GM12874 (cell line): ENCODE data around the gene TBX1.

ENCODE experiments used
- CTCF ChIP-seq: IDR thresholded peaks from 2 replicates; pipeline ENCODE4 v1.5.1; 2011; ENCODE audit warnings: low read depth, mild to moderate bottlenecking, control low read depth, low read length, moderate library complexity; ENCODE audit not compliant: insufficient read depth

The TBX1 gene

DNA sequence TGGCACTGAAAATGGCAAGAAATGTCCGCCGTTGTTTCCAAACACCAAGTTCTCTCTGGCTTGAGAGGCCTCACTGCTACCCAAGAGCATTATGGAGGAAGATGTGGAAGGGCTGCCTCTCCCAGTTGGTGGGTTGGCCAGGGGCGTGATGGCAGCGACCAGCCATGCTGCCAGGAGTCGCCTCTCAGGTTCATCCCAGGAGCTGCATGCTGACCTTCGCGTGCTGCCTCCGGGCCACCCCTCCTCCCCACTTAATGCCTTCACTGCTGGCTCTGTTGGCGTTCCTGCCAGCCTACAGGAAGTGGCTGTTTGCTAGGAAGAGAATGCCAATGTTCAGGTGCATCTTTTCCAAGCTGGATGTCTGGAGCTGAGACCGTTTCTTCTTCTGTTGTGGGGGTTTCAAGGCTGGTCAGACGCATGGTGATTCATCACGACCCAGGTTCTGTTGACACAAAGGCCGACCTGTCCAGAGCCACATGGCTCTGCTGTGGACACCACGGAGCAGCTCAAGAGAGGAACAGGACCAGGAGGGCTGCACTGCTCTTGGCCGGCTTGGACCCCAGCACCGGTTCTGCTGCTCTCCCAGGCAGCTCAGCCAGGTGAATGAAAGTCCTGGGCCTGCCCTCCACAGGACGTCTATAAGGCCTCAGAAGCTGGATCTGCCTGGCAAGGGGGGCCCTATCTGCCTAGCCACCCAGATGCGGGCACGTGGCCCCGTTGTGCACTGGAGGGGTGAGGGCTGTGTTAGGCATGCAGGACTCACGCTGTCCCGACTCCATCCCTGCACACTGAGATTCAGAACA, 25.1 kb downstream of the TBX1 start:
- no peak for TF ChIP-seq CTCF

- TF ChIP-seq CTCF = no peak
Measured at GRCh38 chr22:19786264-19786585, 25.6 kb downstream of the TBX1 start.

DNA sequence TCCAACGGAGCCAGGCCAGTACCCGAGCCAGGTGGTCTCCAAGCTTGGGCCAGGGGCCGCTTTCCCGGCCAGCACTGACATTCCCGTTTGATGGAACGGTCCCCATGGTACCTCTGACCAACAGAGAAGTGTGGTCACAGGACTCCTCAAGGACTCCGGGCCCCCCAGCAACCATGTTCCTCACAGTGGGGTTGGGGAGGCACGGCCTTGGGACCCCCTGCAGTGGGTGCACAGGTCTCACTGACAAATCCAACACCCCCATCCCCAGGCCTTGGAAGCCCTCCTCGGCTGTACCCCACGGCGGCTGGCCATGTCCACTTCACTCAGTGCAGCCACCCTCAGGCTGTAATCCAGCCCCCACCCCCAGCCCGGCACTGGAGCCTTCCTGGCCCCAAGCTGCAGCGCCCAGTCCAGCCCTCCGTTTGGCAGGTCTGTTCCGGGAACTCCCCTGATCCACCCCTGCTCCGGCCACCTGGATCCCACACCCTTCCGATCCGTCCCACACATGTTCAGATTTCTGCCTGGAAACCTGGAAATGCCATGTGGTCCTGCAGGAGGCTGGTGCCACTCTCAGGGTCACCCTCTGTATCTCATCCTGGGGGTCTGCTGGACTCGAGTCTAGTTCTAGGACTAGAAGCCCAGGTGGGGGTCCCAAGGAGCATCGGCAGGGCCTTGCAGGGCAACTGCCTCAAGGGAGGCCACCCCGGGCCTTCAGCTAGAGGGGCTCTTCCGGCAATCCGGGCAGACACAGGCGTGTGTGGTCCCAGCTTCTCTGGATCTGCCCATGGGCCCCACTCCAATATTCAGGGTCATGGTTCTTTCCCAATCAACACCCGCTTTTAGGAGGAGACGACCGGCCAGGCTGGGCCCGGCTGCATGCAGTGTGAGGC, 26.6 kb downstream of the TBX1 start:
- TF ChIP-seq CTCF = no peak

DNA sequence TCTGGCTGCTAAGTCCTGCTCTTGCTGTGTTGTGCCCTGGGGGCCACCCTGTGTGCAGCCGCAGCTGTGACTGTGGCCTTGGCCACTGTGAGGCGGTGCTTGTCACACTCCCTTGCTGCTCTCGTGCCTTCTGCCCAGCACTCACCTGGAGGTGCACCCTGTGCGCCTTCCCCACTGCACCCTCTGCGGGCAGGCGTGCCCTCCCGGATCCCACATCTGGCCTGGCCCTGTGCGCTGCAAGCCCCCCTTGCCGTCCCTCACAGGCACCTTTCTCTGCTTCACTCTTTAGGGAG, 27.2 kb downstream of the TBX1 start:
- no peak for TF ChIP-seq CTCF

DNA sequence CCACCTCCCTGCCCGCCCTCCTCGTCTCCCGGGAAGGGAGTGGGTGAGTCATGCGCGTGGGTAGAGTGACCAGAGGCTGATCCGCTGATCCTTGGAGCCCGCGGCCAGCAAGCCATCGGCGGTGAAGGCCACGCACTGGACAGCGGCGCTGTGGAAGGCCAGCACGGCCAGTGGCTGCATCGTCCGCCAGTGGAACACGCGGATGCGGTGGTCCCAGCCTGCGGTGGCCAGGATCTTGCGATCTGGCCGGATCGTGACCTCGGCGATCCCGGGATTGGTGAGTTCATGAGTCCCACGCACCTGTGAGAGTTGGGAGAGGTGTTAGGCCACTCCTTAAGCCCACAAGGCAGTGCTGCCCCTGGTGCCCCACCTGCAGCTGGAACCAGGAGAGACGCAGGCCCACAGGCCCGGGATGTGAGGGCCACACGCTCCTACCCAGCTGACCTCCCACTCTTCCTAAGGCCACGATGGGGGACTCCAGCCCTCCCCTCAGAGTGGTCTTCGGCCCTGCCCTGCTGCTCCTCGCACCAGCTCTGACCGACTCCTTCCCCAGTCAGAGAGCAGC, 28.2 kb downstream of the TBX1 start:
- no peak for TF ChIP-seq CTCF

DNA sequence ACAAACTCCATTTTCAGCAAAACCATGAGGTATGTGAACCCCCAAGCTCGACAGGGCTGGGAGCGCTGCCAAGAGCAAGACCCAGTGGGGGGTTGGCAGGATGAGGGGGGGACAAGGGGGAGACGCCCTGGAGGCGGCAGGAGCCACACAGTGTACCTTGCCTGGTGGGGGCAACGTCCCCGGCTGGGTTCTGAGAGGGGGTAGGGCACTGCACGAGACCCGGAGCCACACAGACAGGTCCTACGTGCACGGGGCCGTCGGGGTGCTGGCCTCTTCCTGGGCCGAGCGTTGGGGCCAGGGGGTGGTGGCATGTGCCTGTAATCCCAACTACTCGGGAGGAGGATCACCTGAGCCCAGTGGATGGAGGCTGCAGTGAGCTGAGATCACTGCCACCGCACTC, 28.8 kb downstream of the TBX1 start:
- no peak for TF ChIP-seq CTCF

DNA sequence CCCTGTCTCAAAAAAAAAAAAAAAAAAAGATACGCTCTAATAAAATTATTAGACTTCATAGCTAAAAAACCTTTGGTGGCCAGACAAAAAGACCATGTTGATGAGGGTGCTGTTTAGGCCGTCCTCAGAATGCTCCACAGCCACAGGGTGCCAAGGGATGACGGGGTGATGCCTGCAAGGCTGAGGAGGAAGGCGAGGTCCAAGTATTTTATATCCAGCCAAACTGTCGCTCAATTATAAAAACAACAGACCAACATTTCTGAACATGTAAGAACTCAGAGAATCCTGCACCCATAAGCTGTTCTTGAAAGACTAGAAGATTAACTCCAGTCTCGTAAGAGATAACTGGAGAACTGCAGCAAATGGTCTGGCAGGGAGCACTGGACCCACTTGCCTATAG, 29.2 kb downstream of the TBX1 start:
- no peak for TF ChIP-seq CTCF
